Dendritic cell treated with granulocyte-macrophage colony-stimulating factor and Interleukin-4, amounts not matched to agents 40 ng/mL and 50 ng/mL, for 4 days (primary cell): ENCODE results near the gene CECR2.
A peak's percentile ranks its signal among the peaks of the same experiment; 100 is the strongest.

ENCODE experiments used
- H3K27ac Mint-ChIP-seq: one replicate; pipeline ENCODE4 v1.8.0; 2022; ENCODE audit warnings: mild to moderate bottlenecking, mixed read lengths
- H3K27me3 Mint-ChIP-seq: one replicate; pipeline ENCODE4 v1.8.0; 2022; ENCODE audit warnings: mild to moderate bottlenecking, mixed read lengths
- H3K36me3 Mint-ChIP-seq: one replicate; pipeline ENCODE4 v1.8.0; 2022; ENCODE audit warnings: low read depth, mixed read lengths
- H3K4me1 Mint-ChIP-seq: one replicate; pipeline ENCODE4 v1.8.0; 2022; ENCODE audit warnings: low read depth, mixed read lengths
- H3K4me3 Mint-ChIP-seq: one replicate; pipeline ENCODE4 v1.8.0; 2022; ENCODE audit warnings: mild to moderate bottlenecking, moderate library complexity, mixed read lengths
- H3K9me3 Mint-ChIP-seq: one replicate; pipeline ENCODE4 v1.8.0; 2022; ENCODE audit warnings: mixed read lengths
- intact Hi-C: fragments of 100-400 bp; cut with micrococcal nuclease; formaldehyde crosslinking; loops from one replicate; pipeline ENCODE4 v1.15.0; 2022

The CECR2 gene

DNA sequence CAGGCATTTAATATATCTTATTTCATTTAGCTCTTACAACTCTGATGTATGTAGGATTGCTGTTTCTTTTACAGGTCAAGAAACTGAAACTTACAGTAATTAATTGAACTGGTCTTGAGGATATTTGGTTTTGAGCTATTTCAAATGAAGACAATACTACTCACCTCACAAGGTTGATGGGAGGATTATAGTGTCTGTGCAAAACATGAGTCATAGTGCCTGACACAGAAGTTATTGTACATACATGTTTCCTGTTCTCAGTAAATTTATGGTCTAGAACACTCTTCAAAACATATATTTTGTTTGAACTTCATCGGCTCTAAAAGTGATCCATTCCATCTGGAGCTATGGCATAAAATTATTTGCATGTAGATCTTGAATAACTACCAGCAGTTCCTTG, 61.9 kb downstream of the CECR2 start:
- Mint-ChIP-seq H3K4me1 (peaks cover 20% of the 10 kb centered on the region), H3K9me3 (peaks cover 5% of the 10 kb centered on the region), H3K4me3 (no peak overlapping the region), H3K27me3 (peaks cover 20% of the 10 kb centered on the region), H3K27ac (no peak overlapping the region), H3K36me3 (no peaks in the 10 kb centered on the region)
- intact Hi-C loops = no loop called here

DNA sequence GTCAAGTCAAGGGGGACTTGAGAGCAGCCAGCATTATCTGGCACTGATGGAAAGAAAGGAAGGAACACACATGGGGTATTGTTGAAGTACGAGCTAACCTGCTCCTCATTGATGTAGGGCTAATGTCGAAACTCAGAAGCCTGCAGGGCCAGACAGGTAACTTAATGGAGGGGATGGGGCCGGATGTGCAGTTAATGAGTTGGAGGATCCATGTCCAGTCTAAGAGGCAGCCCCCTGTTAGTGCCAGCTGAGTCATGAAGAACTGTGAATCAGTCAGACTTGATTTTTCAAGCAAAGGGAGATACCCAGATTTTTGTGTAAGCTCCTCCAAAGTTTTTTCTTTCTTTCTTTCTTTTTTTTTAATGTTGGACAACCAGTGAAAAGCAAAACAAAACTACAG, 65.6 kb downstream of the CECR2 start:
- Mint-ChIP-seq H3K4me3 (no peak overlapping the region), H3K4me1 (peaks cover 19% of the 10 kb centered on the region), H3K27me3 (peaks cover 12% of the 10 kb centered on the region), H3K36me3 (no peaks in the 10 kb centered on the region), H3K27ac (no peak overlapping the region), H3K9me3 (no peaks in the 10 kb centered on the region)
- intact Hi-C loops = no loop called here

DNA sequence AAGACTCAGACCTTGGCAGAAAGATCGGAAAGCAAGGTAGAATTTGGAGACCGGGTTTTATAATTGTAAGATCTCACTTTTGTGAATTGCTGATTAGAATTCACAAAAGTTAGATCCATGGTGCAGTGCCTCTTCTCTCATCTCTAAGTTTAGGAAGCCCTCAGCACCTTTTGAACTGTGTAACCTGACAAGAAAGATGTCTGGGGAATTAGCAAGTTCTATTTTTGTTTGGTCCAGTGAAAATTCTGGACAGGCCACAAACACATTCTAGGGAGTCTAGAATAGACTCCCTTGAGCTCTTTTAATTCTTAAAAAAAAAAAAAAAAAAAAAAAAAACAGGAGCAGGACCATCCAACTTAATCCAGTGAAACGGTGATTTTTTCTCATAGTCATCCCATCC, 66.1 kb downstream of the CECR2 start:
- Mint-ChIP-seq H3K27me3 (peaks cover 10% of the 10 kb centered on the region), H3K9me3 (no peaks in the 10 kb centered on the region), H3K4me1 (peaks cover 15% of the 10 kb centered on the region), H3K36me3 (no peaks in the 10 kb centered on the region), H3K4me3 (no peak overlapping the region), H3K27ac (no peak overlapping the region)
- intact Hi-C loops = no loop called here

DNA sequence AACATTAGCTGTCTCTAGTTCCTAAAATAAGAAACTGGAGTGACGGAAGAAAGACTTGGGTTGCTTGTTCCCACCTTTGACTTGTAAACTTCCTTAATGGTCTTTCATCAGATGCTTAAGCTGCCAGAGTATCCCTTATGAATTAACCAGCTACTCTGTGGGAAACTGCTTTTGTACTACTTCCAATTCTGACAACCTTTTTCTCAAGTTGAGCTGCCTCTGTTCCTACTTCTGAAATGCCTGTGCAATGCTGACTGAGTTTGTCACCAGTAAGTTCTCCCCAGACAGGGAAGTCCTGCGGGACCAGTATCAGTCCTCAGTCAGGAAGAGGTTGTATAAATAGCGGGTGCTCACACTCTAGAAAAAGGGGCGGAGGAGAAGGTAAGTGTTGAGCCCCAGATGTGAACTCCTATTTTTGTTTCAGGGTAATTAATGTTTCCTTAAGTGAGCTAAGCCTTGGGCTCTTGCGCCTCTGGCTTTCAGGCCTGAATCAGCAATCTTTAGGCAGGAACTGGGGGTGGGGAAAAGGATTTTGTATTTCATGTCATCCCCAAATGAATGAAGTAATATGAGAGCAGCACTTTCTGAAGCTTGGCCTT, 67.2 kb downstream of the CECR2 start:
- intact Hi-C loops = no loop called here
- Mint-ChIP-seq H3K36me3 (no peaks in the 10 kb centered on the region), H3K27me3 (peaks cover 10% of the 10 kb centered on the region), H3K4me1 (peaks cover 13% of the 10 kb centered on the region), H3K27ac (peak overlapping the region; percentile 13), H3K9me3 (no peaks in the 10 kb centered on the region), H3K4me3 (no peak overlapping the region)

DNA sequence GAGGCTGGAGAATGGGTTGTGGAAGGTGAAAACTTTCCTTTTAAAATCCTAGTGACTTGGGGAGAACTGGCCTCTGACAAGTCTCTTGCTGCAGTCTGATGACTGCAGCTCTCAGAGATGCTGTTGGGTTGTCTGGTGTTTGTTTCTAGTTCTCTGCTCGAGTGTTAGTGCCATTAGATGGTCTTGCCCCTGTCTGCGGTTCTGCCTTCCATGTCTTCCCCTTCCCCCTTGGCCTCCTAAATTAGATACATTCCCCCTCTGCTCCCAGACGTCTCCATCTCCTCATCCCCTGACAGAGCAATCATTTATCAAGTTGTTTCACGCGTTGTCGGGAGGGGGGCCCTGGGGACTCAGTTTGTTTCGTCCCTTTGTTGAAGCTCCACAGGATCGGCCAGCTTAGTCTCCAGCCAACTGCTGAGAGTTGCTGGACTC, 67.7 kb downstream of the CECR2 start:
- no peaks in the 10 kb centered on the region for H3K9me3 Mint-ChIP-seq
- H3K4me3 Mint-ChIP-seq = no peak overlapping the region
- peaks cover 13% of the 10 kb centered on the region for H3K4me1 Mint-ChIP-seq
- peaks cover 11% of the 10 kb centered on the region for H3K27me3 Mint-ChIP-seq
- intact Hi-C loops = no loop called here
- no peaks in the 10 kb centered on the region for H3K36me3 Mint-ChIP-seq
- H3K27ac Mint-ChIP-seq = peak overlapping the region; percentile 13

DNA sequence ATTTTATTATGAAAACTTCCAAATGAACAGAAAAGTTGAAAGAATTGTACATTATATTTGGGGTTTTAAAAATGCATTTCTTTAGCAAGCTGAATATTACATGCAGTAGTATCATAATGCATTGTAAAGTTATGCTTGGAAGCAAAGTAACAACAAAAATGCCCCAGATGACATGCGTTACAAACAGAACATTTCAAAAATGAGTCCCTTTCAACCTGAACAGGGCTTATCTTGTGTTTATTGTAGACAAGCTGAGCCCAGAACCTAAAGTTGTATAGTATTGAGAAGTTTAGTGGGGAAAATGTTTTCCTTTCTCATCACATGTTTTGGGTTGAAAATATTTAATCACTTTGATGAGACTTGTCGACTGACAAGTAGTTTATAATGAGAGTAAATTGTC, 68.8 kb downstream of the CECR2 start:
- intact Hi-C loops = no loop called here
- H3K9me3 Mint-ChIP-seq = no peaks in the 10 kb centered on the region
- H3K36me3 Mint-ChIP-seq = no peaks in the 10 kb centered on the region
- H3K4me3 Mint-ChIP-seq = no peak overlapping the region
- peaks cover 12% of the 10 kb centered on the region for H3K27me3 Mint-ChIP-seq
- peaks cover 13% of the 10 kb centered on the region for H3K4me1 Mint-ChIP-seq
- no peak overlapping the region for H3K27ac Mint-ChIP-seq

DNA sequence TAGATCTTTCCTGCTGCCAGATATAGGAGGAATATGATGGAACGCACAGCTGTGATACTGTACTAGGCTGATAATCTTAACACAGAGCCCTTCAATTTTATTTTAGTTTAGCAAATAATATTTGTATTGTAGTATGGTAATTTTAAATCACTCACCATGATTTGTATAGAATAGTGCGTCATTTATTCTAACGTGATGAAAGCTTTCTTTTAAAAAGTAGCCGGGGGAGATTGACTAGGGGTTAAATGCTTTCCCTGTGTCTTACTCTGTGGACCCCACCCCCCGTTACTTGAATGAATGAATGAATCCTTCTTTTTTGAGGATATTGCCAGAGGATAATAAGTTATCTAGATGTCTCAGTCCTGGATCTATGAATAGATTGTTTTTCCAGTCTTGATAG, 72.1 kb downstream of the CECR2 start:
- Mint-ChIP-seq H3K36me3 (no peaks in the 10 kb centered on the region), H3K27me3 (peaks cover 12% of the 10 kb centered on the region), H3K9me3 (peaks cover 2% of the 10 kb centered on the region), H3K4me3 (no peak overlapping the region), H3K27ac (no peak overlapping the region), H3K4me1 (peaks cover 11% of the 10 kb centered on the region)
- intact Hi-C loops = no loop called here

DNA sequence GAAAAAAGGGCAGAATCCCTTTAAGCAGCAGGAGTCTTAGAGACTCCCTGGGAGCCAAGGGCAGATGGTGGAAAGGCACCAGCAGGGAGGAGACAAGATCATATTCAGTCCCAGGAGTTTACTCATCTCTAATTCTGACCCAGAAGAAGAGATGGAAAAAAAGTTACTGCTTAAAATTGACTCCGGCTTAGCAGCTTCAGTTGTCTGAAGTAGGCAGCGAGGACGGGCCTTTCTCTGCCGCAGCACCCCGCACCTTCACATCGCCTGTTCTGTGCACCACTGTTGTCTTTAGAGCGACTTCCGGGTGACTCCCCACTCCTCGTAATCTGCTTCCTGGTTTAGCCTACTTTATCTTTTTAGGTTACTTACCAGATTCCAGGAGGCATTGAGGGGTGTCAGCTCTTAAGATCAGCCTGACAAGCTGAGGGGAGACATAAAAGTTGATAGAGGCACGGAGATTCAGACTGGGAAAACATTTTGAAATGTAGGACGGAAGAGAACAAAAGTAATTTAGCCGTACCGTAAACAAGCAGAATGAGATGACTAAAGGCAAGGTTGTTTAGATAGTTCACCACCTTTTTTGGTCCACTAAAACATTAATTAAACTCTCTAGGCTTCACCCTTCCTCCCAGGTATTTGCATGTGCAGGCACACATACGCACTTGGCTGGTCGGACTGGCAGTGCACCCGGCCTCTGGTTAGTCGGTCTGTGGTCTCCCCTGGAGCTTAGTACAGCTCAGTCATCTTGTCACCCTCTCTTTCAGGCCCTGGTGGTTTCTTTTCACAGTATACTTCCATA, 74.3 kb downstream of the CECR2 start:
- H3K27me3 Mint-ChIP-seq = peaks cover 10% of the 10 kb centered on the region

DNA sequence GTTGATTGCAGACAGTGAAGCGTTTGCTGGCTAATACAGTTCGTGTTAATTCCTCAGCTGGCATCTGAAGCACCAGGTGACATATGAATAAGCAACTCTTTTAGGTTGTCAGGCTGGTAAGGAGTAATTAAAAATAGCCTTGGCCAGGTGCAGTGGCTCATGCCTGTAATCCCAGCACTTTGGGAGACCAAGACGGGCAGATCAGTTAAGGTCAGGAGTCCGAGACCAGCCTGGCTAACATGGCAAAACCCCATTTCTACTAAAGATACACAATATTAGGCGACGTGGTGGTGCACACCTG, 74.9 kb downstream of the CECR2 start:
- H3K27ac Mint-ChIP-seq = no peak overlapping the region
- intact Hi-C loops = no loop called here
- H3K36me3 Mint-ChIP-seq = no peaks in the 10 kb centered on the region
- no peak overlapping the region for H3K4me3 Mint-ChIP-seq
- H3K27me3 Mint-ChIP-seq = peaks cover 10% of the 10 kb centered on the region
- H3K9me3 Mint-ChIP-seq = peaks cover 8% of the 10 kb centered on the region
- H3K4me1 Mint-ChIP-seq = no peaks in the 10 kb centered on the region

More for the DNA sequence above, 74.3 kb downstream of the CECR2 start:
- Mint-ChIP-seq H3K4me3 (no peak overlapping the region), H3K4me1 (no peaks in the 10 kb centered on the region), H3K9me3 (peaks cover 8% of the 10 kb centered on the region), H3K27ac (no peak overlapping the region), H3K36me3 (no peaks in the 10 kb centered on the region)
- intact Hi-C loops = no loop called here

DNA sequence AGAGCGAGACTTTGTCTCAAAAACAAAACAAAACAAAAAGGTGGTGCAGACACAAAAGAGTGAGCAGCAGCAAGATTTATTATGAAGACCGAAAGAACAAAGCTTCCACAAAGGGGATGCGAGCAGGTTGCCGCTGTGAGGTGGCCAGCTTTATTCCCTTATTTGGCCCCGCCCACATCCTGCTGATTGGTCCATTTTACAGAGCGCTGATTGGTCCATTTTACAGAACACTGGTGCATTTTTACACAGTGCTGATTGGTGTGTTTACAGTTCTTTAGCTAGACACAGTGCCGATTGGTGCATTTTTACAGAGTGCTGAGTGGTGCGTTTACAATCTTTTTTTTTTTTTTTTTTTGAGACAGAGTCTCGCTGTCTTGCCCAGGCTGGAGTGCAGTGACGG, 77.4 kb downstream of the CECR2 start:
- Mint-ChIP-seq H3K4me3 (no peak overlapping the region), H3K36me3 (no peaks in the 10 kb centered on the region), H3K9me3 (peaks cover 8% of the 10 kb centered on the region), H3K27ac (no peak overlapping the region), H3K27me3 (peaks cover 12% of the 10 kb centered on the region), H3K4me1 (no peaks in the 10 kb centered on the region)
- intact Hi-C loops = no loop called here

DNA sequence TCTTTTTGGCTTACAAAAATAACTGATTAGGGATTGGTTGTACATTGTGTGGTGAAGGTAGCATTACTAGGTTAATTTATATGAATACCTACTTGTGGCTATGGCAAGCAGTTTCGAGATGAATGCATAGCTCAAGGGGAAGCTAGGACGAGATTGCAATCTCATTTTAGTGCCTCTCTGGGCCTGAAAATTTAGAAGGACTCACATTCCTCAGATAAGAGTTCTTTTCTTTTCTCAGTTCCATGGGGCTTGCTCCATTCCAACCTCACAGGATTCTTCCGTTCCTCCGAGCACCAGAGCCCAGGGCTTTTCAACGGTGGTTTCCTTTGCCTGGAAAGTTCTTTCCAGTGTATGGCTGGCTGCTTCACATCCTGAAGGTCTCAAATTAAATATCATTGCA, 82.1 kb downstream of the CECR2 start:
- intact Hi-C loops = no loop called here
- Mint-ChIP-seq H3K4me3 (no peak overlapping the region), H3K27me3 (peaks cover 6% of the 10 kb centered on the region), H3K27ac (no peak overlapping the region), H3K9me3 (peaks cover 6% of the 10 kb centered on the region), H3K4me1 (no peaks in the 10 kb centered on the region), H3K36me3 (no peaks in the 10 kb centered on the region)

DNA sequence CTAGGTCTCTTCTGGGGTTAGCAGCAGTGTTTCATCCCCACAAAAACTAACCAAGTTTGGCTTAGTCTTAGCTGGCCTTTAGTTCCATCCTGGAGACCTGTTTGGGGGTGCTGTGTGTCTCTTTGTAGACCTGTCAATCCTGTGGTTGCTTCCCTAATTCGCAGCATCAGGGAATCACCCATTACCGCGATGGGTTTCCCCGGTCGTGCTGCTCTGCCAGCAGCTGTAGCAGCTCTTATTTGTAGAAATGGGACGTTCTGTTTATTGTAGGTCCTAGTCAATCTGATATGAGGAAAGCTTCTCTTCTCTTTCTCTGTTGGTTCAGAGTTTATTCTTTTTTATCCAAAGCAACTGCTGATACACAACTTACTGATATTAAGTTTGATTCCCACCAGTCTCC, 91.6 kb downstream of the CECR2 start:
- Mint-ChIP-seq H3K27me3 (peaks cover 19% of the 10 kb centered on the region), H3K9me3 (no peaks in the 10 kb centered on the region), H3K4me3 (no peak overlapping the region), H3K4me1 (peaks cover 18% of the 10 kb centered on the region), H3K27ac (no peak overlapping the region), H3K36me3 (no peaks in the 10 kb centered on the region)
- intact Hi-C loops = no loop called here

DNA sequence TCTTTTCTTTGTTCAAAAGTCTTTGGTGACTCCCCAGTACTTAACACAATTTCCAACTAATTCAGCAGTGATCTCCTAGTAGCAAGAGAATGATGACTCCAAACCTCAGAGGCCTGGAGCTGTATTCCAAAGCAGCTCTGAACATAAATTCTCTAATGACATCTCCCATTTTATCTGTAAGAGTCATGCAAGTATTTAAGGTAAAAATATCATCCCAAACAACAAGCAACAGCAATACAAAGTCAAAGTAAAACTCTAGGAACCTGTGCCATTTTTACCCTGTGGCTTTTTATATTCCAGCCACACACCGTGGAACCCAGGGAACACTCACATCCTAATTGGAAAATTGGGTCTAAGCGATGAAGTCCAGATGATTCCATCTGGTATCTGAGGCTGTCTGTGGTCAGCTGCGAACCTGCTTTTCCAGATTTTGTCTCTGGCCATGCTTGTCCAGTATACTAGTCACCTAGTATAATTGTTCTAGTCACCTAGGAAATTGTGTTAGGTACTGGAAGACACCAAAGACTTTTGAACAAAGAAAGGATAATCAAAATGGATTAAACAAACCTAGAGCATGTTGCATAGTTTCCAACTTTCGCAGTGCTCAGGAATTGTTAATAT, 101.7 kb downstream of the CECR2 start:
- intact Hi-C loops = loop anchor here (10.0 kb wide), 1 partner anchor 96 kb away; no protein-coding TSS in a partner anchor
- Mint-ChIP-seq H3K4me1 (peaks cover 8% of the 10 kb centered on the region), H3K9me3 (no peaks in the 10 kb centered on the region), H3K27ac (no peak overlapping the region), H3K4me3 (no peak overlapping the region), H3K27me3 (peaks cover 33% of the 10 kb centered on the region), H3K36me3 (no peaks in the 10 kb centered on the region)

DNA sequence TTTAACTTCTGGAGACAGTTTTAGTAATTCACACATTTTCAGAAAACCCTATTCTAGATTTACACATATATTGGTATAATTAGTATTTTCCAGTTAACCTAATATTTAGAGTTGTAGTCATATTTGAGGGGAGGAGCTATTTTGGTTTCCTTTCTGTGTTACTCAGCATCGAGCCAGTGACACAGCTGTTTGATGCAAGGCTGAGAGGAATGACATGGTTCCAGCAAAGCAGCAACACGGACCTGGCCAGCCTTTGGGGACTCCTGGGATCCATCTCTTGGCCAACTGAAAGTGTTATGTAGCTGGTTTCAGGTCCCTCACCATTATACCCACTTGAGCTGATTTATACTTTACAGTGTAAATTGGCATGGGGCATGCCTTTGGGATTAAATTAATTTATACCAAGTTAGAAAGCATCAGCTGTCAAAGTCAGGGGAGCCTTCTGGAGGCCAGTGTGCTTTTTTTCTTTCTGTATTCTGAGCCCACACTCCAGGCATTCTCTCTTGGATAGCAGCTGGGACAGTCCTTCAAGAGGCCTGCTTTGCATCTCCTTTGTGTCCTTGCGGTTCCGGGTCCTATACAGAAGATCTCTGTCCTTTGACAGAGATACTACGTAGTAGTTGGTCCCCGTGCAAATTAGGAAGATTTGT, 102.8 kb downstream of the CECR2 start:
- no peaks in the 10 kb centered on the region for H3K36me3 Mint-ChIP-seq
- H3K4me3 Mint-ChIP-seq = no peak overlapping the region
- H3K27ac Mint-ChIP-seq = no peak overlapping the region
- peaks cover 14% of the 10 kb centered on the region for H3K4me1 Mint-ChIP-seq
- H3K9me3 Mint-ChIP-seq = no peaks in the 10 kb centered on the region
- intact Hi-C loops = loop anchor here (10.0 kb wide), 1 partner anchor 97 kb away; no protein-coding TSS in a partner anchor
- peaks cover 27% of the 10 kb centered on the region for H3K27me3 Mint-ChIP-seq
